GM18502 (cell line): Measurements from ENCODE around the gene MAIP1.

Source experiments
- ATAC-seq: cut with Tn5 transposase; IDR thresholded peaks from one replicate; pipeline ENCODE4 v1.9.1; 2021; ENCODE audit warnings: mild to moderate bottlenecking; ENCODE audit not compliant: unreplicated experiment, poor library complexity

The MAIP1 gene

GRCh38 chr2:199946196-199946595 lies 9.2 kb upstream of the MAIP1 start:
- no peak for ATAC-seq

- ATAC-seq = no peak
These were observed 8.5 kb upstream of the MAIP1 start for GRCh38 chr2:199946836-199947235.

GRCh38 chr2:199950396-199950795 lies 5.0 kb upstream of the MAIP1 start:
- no peak for ATAC-seq

- no peak for ATAC-seq
These were observed 4.4 kb upstream of the MAIP1 start for GRCh38 chr2:199951023-199951422.

GRCh38 chr2:199955007-199955338 lies 409 bp upstream of the MAIP1 start:
- peak; percentile 53 for ATAC-seq

GRCh38 chr2:199956062-199956380 lies 639 bp downstream of the MAIP1 start:
- no peak for ATAC-seq

GRCh38 chr2:199958014-199958413 lies 2.6 kb downstream of the MAIP1 start:
- ATAC-seq = no peak

GRCh38 chr2:199962203-199962602 lies 6.8 kb downstream of the MAIP1 start:
- ATAC-seq = peak; percentile 52

GRCh38 chr2:199966405-199966804 lies 11.0 kb downstream of the MAIP1 start:
- ATAC-seq = no peak

GRCh38 chr2:199966976-199967375 lies 11.6 kb downstream of the MAIP1 start:
- no peak for ATAC-seq

- no peak for ATAC-seq
These were observed 12.7 kb downstream of the MAIP1 start for GRCh38 chr2:199968126-199968525.

GRCh38 chr2:199972088-199972626 lies 16.8 kb downstream of the MAIP1 start:
- no peak for ATAC-seq

- ATAC-seq = no peak
These were observed 18.3 kb downstream of the MAIP1 start for GRCh38 chr2:199973703-199974102.

GRCh38 chr2:199975273-199975895 lies 20.0 kb downstream of the MAIP1 start:
- no peak for ATAC-seq

- peak; percentile 63 for ATAC-seq
These were observed 22.6 kb downstream of the MAIP1 start for GRCh38 chr2:199977984-199978415.

GRCh38 chr2:199979398-199979797 lies 24.0 kb downstream of the MAIP1 start:
- no peak for ATAC-seq

GRCh38 chr2:199979832-199980628 lies 24.6 kb downstream of the MAIP1 start:
- no peak for ATAC-seq

- no peak for ATAC-seq
These were observed 26.9 kb downstream of the MAIP1 start for GRCh38 chr2:199982126-199982843.

GRCh38 chr2:199983534-199983933 lies 28.2 kb downstream of the MAIP1 start:
- ATAC-seq = no peak

GRCh38 chr2:199984159-199984558 lies 28.8 kb downstream of the MAIP1 start:
- no peak for ATAC-seq

- no peak for ATAC-seq
These were observed 29.4 kb downstream of the MAIP1 start for GRCh38 chr2:199984755-199985154.
